GM19324 (cell line): ENCODE measurements around the gene ZBTB7C.

Experiments used
- ATAC-seq: cut with Tn5 transposase; IDR thresholded peaks from one replicate; pipeline ENCODE4 v1.9.1; 2021; ENCODE audit warnings: mild to moderate bottlenecking, moderate library complexity; ENCODE audit not compliant: unreplicated experiment, low FRiP score

ZBTB7C gene

DNA sequence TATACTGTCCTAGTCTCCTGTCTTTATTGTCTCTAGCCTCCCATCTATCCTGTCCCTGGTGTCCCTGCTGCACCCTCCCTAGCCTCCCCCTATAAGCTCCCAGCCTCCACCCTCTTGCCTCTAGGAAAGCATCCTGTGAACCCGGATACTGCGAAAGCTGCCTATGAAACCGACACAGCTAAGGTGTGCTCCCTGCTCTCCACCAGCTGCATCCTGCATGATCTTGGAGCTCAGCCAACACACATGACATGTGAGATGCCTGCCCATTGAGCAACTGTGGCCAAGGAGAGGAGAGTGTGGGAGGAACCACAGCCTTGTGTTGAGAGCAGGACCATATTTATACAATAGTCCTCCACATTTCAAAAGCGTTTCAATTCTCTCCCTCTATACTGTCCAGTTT lies 187.1 kb downstream of the ZBTB7C start:
- no peak for ATAC-seq

- ATAC-seq = no peak
Observed at GRCh38 chr18:48219810-48220499, 189.2 kb downstream of the ZBTB7C start.

GRCh38 chr18:48219037-48219809 lies 190.0 kb downstream of the ZBTB7C start:
- ATAC-seq = no peak

- no peak for ATAC-seq
Observed at GRCh38 chr18:48218285-48219022, 190.7 kb downstream of the ZBTB7C start.

- no peak for ATAC-seq
Observed at GRCh38 chr18:48217258-48218250, 191.6 kb downstream of the ZBTB7C start.

GRCh38 chr18:48216639-48217257 lies 192.4 kb downstream of the ZBTB7C start:
- ATAC-seq = no peak

DNA sequence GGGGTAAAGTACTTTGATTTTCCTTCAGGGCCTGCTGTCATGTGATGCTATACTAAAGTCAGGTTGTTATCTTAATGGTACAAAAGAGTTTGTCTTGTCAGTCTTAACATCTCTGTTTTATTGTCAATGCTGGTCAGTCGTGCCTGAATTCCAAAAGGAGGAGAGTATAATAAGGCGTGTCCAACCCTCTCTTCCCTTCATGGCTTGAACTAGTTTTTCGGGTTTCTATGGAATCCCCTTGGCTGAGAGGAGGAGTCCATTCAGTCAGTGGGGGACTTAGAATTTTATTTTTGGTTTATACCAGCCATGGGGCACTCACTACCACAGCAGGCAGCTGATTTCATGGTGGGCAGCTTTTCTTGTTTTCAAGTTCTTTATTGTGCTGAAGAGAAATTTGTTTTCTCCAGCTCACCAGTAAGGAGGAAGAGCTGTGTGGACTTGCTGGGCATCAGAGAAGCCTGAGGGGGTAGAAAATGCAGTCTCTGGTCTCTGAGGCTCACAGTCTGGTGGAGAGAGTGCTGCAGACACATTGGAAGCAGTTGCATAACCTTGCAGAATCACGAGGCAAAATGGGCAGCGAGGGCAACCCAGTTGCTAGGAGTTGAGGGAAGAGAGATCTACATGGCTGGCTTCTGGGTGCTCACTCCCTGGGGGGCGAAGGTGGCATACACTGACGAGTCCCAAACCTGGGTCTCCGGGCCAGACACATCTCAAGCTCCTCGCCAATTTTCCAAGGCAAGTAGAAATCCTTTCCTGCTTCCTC lies 193.1 kb downstream of the ZBTB7C start:
- ATAC-seq = no peak

GRCh38 chr18:48213791-48214190 lies 195.4 kb downstream of the ZBTB7C start:
- ATAC-seq = no peak

GRCh38 chr18:48208432-48209140 lies 200.6 kb downstream of the ZBTB7C start:
- ATAC-seq = no peak

DNA sequence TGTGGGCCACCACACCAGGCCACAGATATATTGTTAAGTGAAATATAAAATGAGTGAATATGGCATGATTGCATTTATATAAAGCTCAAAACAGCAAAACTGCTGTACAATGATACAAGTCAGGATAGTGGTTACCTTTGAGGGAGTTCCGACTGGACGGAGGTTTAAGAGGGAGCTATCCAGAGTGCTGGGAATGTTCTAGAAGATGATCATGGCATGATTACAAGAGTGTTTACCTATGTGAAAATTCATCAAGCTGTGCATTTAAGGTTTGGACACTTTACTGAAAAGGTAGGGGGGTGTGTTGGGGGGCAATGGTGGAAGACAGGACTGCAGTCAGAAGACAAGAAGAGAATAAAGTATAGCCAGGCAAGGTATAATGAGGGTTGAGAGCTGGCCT lies 201.4 kb downstream of the ZBTB7C start:
- no peak for ATAC-seq

GRCh38 chr18:48206887-48207286 lies 202.3 kb downstream of the ZBTB7C start:
- ATAC-seq = no peak

DNA sequence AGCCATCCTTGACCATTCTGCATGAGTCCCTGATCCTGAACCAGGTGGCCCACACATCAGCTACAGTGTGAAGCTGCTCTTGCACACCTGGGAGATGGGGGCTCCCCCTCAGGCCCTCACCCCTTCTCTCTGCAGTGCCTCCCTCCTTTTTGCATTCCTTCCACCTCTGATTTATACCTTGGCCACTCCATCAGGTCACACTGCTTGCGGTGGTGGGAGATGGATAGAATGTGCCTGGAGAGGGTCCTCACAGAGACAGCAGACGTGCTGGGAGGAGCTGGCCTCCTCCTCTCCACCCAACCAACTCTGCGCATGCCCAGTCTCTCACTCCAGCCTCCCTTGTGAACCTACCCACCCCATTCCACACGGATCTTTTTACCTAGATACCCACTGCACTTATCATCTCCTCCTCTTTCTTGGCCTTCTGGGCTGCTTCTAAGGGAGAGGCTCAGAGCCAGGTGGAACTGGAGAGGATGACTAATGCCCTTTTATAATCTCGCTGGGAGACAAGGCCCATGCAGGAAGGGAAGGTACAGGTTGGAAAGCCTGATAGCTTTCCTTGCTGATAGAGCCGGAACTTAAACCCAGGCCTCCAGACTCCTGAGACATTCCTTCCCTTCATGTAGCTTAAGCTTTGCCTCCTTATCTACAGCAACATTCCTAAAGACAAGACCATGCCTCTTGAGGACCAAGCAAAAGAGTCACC lies 205.1 kb downstream of the ZBTB7C start:
- no peak for ATAC-seq

- no peak for ATAC-seq
Observed at GRCh38 chr18:48203288-48203945, 205.8 kb downstream of the ZBTB7C start.

DNA sequence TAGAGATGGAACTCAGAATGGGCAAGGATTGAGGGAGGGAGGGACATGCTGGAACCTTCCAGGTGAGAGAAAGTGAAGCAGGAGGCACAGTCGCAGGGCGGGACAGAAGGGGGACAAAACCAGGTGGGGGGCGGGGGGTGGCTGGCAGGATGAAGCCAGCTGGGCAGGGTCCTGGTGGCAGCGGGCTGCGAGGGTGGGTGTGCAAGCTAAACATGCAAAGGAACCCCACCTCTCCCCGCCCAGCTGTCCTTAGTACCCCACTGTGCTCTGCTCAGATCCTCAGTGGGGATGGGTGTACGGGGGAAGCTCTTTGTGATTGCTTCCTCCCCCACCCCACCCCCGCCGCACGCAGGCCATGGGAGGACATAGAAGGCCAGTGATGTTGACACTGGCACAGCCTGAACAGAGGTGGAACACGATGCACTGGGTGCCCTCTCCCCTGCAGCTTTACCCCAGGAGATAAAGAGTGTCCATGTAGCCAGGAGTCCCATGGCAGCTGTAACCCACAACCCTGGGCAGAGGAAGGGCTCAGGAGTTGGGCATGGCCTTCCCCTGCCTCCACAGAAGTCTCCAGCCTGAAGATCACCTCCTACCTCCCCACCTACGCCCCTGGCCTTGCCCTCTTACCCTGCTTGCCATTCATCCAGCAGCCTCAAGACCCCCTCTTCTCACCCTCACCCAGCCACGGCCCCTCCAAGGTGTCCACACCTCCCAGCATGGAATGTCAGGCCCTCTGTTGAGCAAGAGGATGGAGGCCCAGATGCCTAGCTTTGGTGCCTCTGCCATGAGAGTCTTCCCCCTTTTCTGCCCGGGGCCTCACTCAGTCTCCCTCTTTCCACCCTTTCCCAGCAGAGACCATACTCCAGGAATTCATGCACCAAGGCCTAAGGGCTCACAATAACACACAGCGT lies 206.6 kb downstream of the ZBTB7C start:
- ATAC-seq = no peak

DNA sequence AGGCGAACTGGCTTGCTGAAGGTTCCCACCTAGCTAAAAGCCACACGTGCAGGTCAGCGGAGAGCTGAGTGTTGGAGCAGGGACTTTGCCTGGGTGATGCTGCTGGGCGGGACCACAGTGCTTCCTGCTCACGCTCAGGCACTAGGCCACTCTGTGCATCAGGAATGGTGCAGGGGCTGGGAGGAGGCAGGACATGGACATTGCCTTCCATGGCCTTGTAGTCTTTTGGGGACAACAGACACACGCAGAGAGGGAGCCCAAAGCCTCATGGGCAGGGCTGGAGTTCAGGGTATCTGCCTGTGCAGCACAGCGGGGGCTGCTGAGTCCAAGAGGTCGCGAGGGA lies 207.2 kb downstream of the ZBTB7C start:
- ATAC-seq = no peak

GRCh38 chr18:48201337-48202005 lies 207.7 kb downstream of the ZBTB7C start:
- no peak for ATAC-seq
